Muscle of back (tissue), 11 donors: ENCODE data around the gene PCDHB13. TPM values are rescaled to one million over a fixed set of nuclear protein-coding genes. Genes with fewer than 3 reads are reported as not detected.

Experiments
- DNase-seq, 3 donors: peaks; one replicate each; pipeline versions ENCODE4 v3.0.0 to v3.0.0-alpha.2; 2013
- polyA plus RNA-seq, 10 donors: library from polyadenylated mRNA; unstranded; fragments of 120-200 nt; gene quantifications; one replicate each; pipeline ENCODE4 v1.2.1, GENCODE V29; 2013; ENCODE audit not compliant: insufficient read length in 10 of 10

Gene PCDHB13
- polyA plus RNA-seq, 10 donors = 2.3 to 3.6 (median 2.6) TPM

- DNase-seq = no peak
Measured at GRCh38 chr5:141258948-141259347, 45.2 kb downstream of the PCDHB13 start.

GRCh38 chr5:141260458-141261237 is 46.9 kb downstream of the PCDHB13 start:
- DNase-seq = no peak

DNA sequence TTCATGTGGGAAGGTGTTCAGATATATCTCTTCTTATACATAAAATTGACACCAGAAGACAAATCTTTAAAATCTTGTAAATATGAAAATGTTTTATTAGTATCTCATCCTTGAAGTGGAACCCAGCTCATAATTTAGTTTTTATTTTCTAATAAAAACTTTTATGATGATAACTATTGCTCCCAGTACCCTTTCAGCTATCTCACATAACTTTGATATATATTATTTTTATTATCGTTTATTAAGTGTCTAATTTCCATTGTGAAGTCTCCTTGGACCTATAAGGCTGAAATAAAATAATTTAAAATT is 47.5 kb downstream of the PCDHB13 start:
- DNase-seq = no peak

Other genes starting within 250 kb of the PCDHB13 start
- 1 to 10 TPM in 6 of 10 donors, under 1 TPM in 4; 0.67 to 5.8 (median 1.4) TPM for gene PCDHAC2, start 247.4 kb upstream of the PCDHB13 start, polyA plus RNA-seq
- under 1 TPM; 0.07 to 0.20 (median 0.10) TPM for gene PCDHB1, start 162.5 kb upstream of the PCDHB13 start, polyA plus RNA-seq
- 1 to 10 TPM; 2.3 to 5.9 (median 4.2) TPM for gene PCDHB2, start 119.3 kb upstream of the PCDHB13 start, polyA plus RNA-seq
- gene PCDHB3, start 113.4 kb upstream of the PCDHB13 start, polyA plus RNA-seq = 1 to 10 TPM; 1.6 to 2.8 (median 2.0) TPM
- gene PCDHB4, start 92.1 kb upstream of the PCDHB13 start, polyA plus RNA-seq = 1 to 10 TPM; 2.8 to 4.6 (median 3.1) TPM
- gene PCDHB5, start 78.7 kb upstream of the PCDHB13 start, polyA plus RNA-seq = 1 to 10 TPM; 2.7 to 5.1 (median 3.9) TPM
- gene PCDHB6, start 63.9 kb upstream of the PCDHB13 start, polyA plus RNA-seq = 1 to 10 TPM; 1.3 to 2.5 (median 1.8) TPM
- 1 to 10 TPM; 1.8 to 3.5 (median 2.6) TPM for gene PCDHB7, start 41.3 kb upstream of the PCDHB13 start, polyA plus RNA-seq
- gene PCDHB8, start 36.1 kb upstream of the PCDHB13 start, polyA plus RNA-seq = 1 to 10 TPM in 8 of 10 donors, under 1 TPM in 2; 0.34 to 2.4 (median 1.3) TPM
- 1 to 10 TPM; 2.3 to 6.1 (median 4.2) TPM for gene PCDHB16, start 31.5 kb upstream of the PCDHB13 start, polyA plus RNA-seq
- gene PCDHB9, start 26.8 kb upstream of the PCDHB13 start, polyA plus RNA-seq = 1 to 10 TPM; 1.4 to 3.9 (median 2.5) TPM
- 1 to 10 TPM; 3.6 to 6.4 (median 4.9) TPM for gene PCDHB10, start 21.6 kb upstream of the PCDHB13 start, polyA plus RNA-seq
- 1 to 10 TPM; 1.6 to 3.5 (median 2.7) TPM for gene PCDHB11, start 14.3 kb upstream of the PCDHB13 start, polyA plus RNA-seq
- 1 to 10 TPM; 2.3 to 3.7 (median 2.8) TPM for gene PCDHB12, start 5.2 kb upstream of the PCDHB13 start, polyA plus RNA-seq
- 1 to 10 TPM; 5.3 to 8.1 (median 6.6) TPM for gene PCDHB14, start 9.4 kb downstream of the PCDHB13 start, polyA plus RNA-seq
- 1 to 10 TPM; 5.9 to 9.7 (median 7.8) TPM for gene PCDHB15, start 31.5 kb downstream of the PCDHB13 start, polyA plus RNA-seq
- under 1 TPM in 1 of 10 donors, not detected in 9; 0.17 TPM for gene SLC25A2, start 90.1 kb downstream of the PCDHB13 start, polyA plus RNA-seq
- gene TAF7, start 106.9 kb downstream of the PCDHB13 start, polyA plus RNA-seq = 10 to 100 TPM; 74.5 to 97.2 (median 82.8) TPM
- gene PCDHGA1, start 116.6 kb downstream of the PCDHB13 start, polyA plus RNA-seq = under 1 TPM; 0.38 to 0.64 (median 0.54) TPM
- 1 to 10 TPM; 1.7 to 3.1 (median 2.4) TPM for gene PCDHGA2, start 124.8 kb downstream of the PCDHB13 start, polyA plus RNA-seq
- 1 to 10 TPM; 1.2 to 1.7 (median 1.4) TPM for gene PCDHGA3, start 129.9 kb downstream of the PCDHB13 start, polyA plus RNA-seq
- gene PCDHGB1, start 136.2 kb downstream of the PCDHB13 start, polyA plus RNA-seq = under 1 TPM; 0.36 to 0.88 (median 0.60) TPM
- gene PCDHGA4, start 141.1 kb downstream of the PCDHB13 start, polyA plus RNA-seq = 1 to 10 TPM; 1.1 to 1.8 (median 1.3) TPM
- 1 to 10 TPM; 1.9 to 2.6 (median 2.2) TPM for gene PCDHGB2, start 146.1 kb downstream of the PCDHB13 start, polyA plus RNA-seq
- 1 to 10 TPM; 1.9 to 3.3 (median 2.6) TPM for gene PCDHGA5, start 150.2 kb downstream of the PCDHB13 start, polyA plus RNA-seq
- gene PCDHGB3, start 156.3 kb downstream of the PCDHB13 start, polyA plus RNA-seq = 1 to 10 TPM in 9 of 10 donors, under 1 TPM in 1; 0.99 to 1.7 (median 1.4) TPM
- gene PCDHGA6, start 160.0 kb downstream of the PCDHB13 start, polyA plus RNA-seq = 1 to 10 TPM; 2.4 to 5.4 (median 3.4) TPM
- 1 to 10 TPM; 1.2 to 2.0 (median 1.4) TPM for gene PCDHGA7, start 168.8 kb downstream of the PCDHB13 start, polyA plus RNA-seq
- 1 to 10 TPM; 1.7 to 3.9 (median 2.5) TPM for gene PCDHGB4, start 173.8 kb downstream of the PCDHB13 start, polyA plus RNA-seq
- gene PCDHGA8, start 178.7 kb downstream of the PCDHB13 start, polyA plus RNA-seq = under 1 TPM; 0.43 to 0.83 (median 0.57) TPM
- gene PCDHGB5, start 184.0 kb downstream of the PCDHB13 start, polyA plus RNA-seq = 1 to 10 TPM; 2.5 to 7.0 (median 4.1) TPM
- gene PCDHGA9, start 188.9 kb downstream of the PCDHB13 start, polyA plus RNA-seq = 1 to 10 TPM; 3.4 to 5.3 (median 3.8) TPM
- gene PCDHGB6, start 194.1 kb downstream of the PCDHB13 start, polyA plus RNA-seq = 1 to 10 TPM; 2.7 to 6.8 (median 4.3) TPM
- 1 to 10 TPM; 1.2 to 2.8 (median 1.8) TPM for gene PCDHGA10, start 199.1 kb downstream of the PCDHB13 start, polyA plus RNA-seq
- 10 to 100 TPM in 1 of 10 donors, 1 to 10 TPM in 9; 7.4 to 11.7 (median 8.2) TPM for gene PCDHGB7, start 203.8 kb downstream of the PCDHB13 start, polyA plus RNA-seq
- 1 to 10 TPM; 2.9 to 4.8 (median 3.3) TPM for gene PCDHGA11, start 207.1 kb downstream of the PCDHB13 start, polyA plus RNA-seq
- 1 to 10 TPM; 1.2 to 3.1 (median 2.3) TPM for gene PCDHGA12, start 216.6 kb downstream of the PCDHB13 start, polyA plus RNA-seq